HG03378 (cell line): ENCODE results near the gene FLRT1.

ENCODE experiments used
- ATAC-seq: cut with Tn5 transposase; IDR thresholded peaks from one replicate; pipeline ENCODE4 v1.9.1; 2021; ENCODE audit warnings: mild to moderate bottlenecking, moderate library complexity; ENCODE audit not compliant: unreplicated experiment

The FLRT1 gene

DNA sequence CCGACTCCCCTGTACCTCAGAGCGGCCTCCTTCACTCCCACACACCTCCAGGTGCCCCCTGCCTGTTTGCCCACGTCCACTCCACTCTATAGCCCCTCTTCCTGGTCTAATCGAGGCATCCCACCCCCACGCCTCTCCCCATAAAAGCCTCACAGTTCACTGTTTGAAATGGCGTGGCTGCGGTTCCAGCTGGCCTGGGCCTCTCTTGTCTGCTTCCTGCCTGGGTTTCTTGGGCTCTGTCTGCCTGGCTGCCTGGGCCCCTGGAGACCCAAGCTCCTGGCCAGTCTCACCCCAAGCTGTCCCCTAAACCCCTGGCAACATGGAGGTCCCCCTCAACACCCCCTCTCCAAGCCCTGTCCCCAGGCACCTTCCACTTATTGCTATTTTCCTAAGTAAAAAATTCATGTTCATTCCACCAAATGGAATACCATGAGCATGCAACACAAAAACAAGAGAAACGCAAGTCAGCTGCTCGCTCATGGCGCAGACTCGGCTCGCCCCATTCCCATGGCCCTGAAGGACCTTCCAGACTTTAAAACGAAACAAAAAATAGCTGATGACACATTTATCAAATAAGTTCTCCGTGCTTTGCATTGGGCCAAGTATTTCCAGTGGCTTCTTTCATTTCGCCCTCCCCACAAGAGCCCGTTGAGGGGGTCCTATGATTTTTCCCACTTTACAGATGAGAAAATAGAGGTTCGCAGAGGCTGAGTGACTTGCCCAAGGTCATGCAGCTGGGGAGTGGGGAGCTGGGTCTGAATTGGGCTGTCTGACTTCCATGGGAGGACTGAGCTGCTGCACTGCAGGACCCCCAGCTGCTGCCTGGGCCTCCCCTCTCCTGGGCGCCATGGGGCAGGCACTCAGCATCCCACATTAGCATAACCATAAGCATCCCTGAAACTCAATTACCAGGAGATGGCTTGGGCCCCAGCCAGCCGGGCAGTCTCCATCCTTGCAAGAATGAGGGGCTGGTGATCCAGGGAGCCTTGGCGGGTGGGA is 11.7 kb upstream of the FLRT1 start:
- ATAC-seq, result no peak

DNA sequence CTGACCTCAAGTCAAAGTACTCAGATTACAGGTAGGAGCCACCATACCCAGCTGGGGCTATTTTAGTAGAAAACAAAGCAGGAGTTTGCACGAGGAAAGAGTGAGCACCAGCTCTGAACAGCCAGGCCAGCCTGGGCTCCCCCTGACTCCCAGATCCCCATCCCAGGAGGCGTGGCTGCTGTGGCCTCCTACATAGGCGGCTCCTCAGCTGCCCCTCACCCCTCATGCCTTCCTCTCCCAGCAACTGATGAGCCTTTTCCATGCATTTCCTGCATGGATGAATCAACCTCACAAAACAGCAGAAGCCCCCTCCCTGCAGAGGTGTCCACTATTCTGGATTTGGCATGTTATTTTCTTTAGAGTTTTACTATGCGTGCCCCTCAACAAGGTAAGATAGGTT is 10.5 kb upstream of the FLRT1 start:
- no peak for ATAC-seq

DNA sequence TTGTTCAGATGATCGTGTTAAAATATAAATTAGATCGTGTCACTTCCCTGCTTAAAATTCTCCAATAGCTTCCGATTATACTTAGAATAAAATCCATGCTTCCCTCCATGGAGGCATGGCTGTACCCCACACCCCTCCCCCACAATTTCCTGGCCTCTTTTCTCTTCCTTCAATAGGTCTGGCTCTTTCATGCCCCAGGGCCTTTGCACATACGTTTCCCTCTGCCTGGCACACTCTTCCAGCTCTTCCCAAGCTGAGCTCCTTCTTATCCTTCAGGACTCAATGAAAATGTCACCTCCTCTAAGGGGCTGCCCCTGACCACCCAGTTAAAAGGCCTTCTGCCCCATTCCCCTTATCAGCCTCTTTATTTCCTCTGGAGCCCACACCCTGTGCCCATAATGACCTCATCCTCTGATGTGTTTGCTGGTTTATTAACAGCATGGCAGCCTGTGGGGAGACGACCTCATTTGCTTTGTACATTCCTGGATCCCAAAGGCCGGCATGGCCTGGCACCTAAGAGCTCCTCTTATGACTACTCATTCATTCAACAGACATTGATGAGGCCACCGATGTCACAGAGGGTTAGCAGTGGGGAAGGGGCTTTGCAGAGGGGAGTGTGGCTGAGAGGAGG is 9.0 kb upstream of the FLRT1 start:
- no peak for ATAC-seq

DNA sequence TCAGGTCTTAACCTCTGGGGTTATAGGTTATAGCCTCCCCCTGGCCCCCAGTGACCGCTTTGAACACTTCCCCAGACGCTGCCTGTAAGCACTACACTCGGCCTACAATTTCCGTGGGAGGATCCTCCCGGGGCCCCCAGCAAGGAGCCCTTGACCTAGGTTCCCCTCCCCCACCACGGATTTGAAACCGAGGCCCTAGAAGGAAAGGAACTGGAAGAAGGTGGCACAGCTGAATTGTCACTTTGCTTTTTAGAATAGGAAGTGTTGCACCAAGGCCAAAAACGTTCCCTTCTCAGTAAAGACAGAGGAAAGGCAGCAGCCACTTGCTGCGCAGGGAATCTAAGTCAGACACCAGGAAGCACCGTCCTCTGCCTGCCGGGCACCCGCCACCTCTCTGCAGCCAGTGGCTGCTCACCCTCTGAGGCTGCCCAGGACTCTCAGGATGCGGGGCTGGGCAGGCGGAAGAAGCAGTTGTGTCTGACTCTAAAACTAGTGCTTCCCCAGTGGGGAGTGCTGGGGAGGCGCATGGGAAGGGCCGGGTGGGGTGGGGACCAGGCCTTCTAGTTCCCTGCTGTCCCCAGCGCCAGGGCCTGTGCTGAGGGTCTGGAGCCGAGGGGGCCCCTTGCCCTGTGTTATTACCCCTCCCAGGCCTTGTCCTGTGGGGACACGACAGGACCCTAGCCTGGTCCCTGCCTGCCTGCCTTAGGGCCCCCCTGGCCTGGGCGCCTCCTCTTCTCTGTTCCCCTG is 7.9 kb upstream of the FLRT1 start:
- ATAC-seq, result no peak

DNA sequence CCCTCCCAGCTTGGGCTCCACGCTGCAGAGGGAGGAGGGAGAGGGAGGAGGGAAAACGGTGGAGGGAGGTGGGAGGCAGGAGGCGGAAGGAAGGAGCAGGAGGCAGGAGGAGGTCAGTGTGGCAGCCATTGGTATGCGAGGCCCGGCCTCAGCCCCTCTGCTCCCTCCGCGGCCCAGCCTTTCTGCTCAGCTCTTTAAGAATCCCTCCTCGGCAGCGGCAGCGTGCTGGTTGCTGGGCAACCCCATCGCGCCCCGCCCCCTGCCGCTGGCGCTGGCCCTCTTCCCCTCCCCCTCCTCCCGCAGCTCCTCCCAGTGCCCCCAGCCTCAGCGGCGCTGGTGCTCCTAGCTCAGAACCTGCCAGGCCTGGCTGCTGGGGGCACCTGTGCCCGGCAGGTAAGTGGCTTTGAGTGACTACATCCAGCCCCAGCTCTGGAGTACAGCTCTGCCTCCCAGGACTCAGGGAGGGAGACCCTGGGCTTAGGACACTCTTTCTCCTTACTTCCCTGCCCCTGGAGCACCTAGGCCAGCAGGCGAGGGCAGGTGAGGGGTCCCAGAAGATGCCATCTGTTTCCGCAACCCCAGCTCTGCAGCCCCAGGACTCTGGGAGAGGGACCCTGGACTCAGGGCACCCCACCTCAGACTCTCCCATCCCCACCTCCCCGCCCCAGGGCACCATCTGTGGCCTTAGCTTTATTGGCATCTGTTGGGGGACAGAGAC is 7.2 kb upstream of the FLRT1 start:
- no peak for ATAC-seq

DNA sequence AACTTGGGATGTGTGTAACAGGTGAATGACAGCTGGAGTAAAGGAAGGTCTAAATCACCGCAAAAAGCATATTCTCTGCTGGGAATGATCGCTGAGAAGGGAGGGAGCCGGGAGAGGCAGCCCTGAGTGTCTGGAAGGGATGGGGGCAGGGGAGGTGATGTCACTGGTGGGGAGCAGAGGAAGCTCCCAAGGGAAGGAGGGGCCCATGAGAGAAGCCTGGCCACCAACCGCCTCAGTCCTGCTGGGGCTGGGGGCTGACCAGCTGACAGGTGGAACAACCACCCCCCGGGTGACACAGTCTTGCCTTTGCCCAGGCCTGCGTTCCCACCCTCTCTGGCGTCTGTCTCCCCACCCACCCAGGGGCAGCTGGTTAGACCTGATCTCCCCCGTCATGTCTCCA is 6.0 kb upstream of the FLRT1 start:
- no peak for ATAC-seq

DNA sequence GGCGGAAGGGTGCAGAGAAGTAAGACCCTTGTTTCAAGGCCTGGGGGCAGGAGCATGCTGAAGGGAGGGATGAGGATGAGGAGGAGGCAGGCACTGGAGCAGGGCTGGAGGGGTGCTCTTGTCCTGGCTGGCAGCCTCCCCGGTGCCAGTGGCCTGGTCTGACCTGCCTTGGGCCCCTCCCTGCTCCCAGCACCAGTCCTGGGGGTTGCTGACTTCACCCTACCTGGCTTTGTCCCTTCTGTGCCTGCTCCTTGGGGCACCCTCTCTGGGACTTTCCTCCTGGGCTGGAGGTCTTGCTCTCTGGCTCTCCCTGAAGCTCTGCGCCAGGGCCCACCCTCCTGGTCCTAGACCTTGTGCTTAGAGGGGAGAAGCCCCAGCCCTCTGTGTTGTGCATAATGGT is 4.7 kb upstream of the FLRT1 start:
- ATAC-seq, result no peak

DNA sequence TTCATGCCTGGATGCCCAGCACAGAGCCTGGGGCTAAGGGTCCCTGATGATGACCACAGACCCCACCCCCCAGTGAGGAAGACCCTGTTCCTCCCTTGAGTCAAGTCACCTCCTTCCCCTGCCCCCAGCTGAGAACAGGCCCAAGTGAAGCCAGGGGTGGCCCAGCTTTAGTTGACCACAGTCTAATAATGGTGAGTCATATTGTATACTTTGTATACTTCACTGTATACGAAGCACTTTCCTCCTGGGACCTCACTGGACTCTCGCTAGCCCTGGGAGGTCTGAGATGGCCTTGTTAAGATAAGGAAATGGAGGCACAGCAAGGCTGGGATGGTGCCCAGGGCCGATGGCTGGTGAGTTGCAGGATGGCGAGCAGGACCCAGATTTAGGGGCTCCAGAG is 3.7 kb upstream of the FLRT1 start:
- ATAC-seq, result no peak

DNA sequence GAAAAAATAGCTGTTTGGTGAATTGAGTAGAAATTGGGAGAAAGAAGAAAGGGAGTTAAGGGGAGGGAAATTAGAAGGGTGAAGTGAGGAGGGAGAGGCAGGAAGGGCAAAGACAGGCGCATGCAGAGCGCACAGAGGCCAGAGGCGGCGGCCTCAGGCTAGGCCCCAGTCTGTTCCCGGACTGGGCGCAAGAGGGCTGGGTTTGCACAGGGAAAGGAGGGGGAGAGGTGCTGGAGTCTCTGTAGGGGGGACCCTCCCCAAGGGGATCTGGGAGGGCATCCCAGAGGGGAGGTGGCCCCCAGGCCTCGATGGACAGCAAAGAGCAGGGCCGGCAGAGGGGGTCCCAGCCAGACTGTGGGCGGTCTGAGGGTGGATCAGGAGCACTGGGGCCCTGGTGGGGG is 1.3 kb upstream of the FLRT1 start:
- no peak for ATAC-seq

DNA sequence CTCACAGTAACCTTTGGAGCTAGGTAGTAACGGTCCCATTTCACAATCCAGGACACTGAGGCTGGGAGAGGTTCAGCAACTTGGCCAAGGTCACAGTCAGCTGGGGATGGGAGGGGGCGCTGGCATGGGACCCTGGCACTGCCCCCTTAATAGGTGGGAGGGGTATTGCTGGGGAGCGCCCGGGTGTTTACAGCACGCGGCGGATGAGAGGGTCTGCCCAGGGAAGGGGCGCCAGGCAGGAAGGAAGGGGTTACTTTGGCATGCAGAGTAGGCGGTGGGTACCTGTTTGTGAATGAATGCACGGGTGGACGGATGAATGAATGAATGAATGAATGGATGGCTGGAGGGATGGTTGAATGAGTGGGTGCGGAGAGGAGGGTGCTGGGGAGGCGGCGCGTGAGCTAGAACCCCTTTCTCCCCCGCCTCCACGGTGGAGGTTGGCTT is 628 bp upstream of the FLRT1 start:
- ATAC-seq, result no peak

DNA sequence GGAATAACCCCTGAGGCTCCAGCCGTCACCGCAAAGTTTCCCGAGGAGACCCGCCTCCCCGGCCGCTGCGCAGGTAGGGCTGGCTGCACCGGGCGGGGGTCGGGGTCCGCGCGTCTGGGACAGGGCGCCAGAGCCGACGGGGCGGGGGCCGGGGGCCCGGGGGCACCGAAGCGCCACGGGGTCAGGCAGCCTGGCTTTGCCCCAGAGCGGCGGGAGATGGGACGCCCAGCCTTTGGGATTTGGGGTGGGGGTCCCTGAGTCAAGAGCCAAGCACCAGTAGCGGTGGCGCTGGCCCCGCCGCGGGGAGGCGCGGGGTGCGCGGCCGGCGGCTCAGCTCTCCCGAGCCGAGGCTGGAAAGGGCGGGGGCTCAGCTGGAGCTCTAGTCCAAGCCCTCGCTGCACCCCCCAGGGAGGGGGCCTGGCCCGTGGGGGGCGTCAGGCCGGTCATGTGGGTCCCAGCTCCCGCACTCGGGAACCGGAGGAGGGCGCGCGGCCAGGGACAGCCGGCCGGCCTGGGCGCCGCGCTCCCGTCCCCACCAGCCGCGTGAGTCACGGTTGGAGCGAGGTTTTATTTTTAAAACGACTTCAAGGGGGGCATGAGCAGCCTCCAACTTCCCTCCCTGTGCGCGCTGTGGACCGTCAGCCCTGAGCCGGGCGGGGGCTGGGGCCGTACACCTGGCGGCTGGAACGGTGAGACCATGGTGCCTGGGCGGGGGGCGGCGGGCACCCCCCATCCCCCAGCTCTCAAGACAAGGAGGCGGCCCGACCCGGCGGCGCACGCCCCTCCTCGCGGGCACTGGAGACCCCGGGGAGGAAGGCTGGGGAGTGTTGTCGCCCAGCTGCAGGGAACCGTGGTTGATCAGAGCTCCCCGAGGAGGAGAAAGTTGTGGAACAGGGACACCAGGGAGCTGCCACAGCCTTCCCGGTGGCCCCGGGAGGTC is 626 bp downstream of the FLRT1 start:
- no peak for ATAC-seq

DNA sequence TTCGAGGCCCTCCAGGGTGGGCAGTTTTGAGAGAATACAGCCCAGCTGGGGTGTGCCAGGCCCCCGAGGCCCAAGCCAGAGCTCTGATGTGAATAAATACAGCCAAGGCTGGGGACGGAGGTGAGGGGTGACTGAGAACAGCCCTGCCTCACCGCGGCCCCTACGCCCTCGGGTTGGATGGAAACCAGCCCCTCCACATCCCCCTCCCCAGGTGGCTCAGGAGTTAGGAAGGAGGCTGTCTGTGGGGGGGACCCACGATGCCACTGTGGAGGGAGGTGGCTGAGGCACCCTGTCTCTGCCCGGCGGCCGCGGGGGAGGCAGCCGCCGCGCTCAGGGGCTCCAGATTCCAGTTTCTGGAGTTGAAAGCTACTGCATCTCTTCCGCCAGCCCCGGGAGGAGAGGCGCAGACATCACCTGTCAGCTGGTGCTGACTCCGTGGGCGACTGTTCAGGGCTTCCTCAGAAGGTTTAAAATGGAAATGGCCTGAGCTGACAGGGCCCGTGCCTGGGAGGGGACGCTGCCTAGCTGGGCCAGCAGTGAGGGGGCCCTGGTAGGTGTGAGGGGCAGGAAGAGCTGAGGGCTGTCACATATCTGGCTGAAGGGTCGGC is 1.4 kb downstream of the FLRT1 start:
- ATAC-seq, result no peak

DNA sequence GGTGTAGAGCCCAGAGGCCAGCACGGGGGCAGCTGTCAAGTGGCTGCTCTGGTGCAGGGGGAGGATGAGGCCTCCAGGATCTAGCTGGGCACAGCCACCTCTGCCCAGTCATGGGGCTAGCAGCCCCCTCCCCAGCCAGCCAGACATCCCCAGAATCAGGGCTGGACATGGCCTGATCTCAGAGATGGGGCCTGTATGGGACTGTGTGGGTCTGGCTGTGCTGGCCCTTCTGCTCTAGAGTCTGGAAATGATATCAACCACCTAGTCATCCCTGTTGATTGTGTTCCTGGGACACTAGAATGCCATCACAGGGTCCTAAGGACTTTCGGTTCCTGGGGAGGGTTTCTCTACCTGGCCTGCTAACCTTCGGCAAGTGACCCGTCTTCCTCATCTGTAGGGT is 2.8 kb downstream of the FLRT1 start:
- ATAC-seq, result no peak

DNA sequence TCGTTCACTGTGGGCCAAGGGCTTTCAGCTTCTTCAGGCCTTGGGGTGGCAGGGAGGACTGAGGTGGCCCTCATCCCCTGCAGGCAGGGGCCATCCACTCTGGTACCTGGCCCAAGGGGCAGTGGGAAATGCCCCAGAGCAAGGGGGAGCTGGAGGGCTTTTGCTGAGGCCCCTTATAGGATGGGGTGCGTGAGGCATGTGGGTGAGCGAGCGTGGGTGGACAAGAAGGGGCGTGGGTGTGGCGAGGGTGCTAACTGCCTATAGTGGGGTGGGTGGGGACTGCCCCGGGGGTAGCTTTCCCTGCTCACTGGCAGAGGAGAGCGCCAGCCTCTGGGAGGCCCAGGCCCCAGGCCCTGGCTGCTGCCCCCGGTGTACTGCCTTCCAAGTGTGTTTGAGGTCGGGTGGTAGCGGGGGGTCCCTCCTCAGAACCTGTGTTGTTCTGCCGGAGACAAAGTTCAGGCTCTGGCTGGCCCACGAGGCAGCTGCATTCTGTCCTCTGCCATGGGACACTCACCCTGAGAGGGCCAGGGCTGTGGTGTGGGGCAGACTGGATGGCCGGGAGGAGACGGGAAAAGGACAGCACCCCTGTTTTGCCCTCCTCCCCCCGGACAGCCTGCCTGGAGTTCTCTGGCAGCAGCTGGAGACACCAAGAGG is 3.4 kb downstream of the FLRT1 start:
- ATAC-seq, result no peak

DNA sequence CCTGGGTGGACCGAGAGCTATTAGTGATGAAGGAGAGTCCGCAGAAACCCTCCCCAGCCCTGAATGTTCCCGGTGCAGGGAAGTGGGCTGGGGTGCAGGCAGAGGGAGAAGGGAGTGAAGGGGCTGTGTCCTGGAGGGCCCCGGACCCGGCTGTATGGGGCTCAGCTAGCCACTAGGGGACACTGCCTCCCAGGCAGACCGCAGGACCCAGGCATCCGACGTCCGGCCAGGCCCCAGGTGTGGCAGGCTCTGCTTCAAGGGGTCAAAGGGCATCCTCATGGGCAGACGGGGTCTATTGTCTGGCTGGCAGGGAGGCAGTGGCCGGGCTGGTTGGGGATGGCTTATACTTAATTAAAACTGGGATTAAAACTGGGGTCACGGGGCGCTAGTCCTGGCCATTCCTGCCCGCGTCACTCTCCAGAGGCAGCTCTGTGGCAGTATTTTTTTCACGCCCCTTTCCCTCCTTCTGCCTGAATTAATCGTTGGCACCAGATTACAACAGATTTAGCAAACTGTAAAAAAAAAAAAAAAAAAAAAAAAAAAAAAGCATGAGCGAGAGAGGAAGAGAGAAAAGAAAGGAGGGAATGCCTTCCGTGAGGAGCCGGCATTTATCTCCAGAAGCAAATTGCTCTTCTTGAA is 5.1 kb downstream of the FLRT1 start:
- no peak for ATAC-seq

DNA sequence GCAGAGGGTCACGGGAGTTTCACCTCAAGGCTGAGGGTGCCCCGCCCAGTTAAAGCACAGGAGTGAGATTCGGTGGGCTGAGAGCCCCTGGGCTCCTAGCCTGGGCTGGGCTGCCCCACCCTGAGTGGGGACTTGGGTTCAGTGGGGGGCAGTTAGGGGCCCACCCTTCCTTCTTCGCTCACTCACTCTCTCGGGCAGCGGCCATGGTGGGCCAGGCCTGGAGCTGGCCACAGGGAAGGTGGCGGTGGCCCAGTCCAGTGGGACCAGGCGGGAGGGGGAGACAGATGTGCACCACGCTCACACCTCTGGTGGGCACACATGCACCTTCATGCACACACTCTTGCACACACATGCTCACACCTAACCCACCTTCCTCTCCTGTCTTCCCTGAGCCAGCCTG is 6.1 kb downstream of the FLRT1 start:
- ATAC-seq, result no peak

DNA sequence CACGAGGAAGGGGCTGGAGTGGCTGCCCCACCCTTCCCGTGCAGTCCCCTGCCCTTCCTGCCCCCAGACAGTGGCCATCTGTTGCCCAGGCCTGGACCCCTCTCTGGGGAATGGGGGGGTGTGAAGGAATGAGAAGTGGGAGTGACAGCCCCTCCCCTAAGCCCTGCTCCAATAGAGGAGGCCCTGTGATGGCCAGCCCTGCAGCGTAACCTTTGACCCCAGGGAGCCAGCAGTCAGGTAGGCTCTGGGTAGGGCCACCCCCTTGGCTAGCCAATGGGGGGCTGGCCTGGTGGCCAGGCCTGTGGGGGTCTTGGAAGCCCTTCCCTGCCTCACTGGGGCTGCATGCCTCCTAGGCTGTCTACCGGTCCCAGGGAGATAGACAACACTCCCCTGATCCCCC is 6.6 kb downstream of the FLRT1 start:
- no peak for ATAC-seq

DNA sequence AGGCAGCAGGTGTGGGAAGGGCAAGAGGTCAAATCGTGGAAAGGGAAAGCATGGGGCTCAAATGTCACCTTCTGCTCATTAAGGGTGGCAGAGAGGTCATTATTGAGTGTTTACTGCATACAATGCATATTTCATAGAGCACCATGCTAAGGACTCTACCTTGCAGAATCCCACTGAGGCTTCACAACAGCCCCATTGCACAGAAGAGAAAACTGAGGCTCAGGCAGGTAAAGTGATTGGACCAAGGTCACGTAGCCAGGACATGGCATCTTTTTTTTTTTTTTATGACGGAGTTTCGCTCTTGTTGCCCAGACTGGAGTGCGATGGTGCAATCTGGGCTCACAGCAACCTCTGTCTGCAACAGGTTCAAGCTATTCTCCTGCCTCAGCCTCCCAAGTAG is 7.8 kb downstream of the FLRT1 start:
- ATAC-seq, result no peak
